ENCODE results near the gene NIPA2.

NIPA2 gene

DNA sequence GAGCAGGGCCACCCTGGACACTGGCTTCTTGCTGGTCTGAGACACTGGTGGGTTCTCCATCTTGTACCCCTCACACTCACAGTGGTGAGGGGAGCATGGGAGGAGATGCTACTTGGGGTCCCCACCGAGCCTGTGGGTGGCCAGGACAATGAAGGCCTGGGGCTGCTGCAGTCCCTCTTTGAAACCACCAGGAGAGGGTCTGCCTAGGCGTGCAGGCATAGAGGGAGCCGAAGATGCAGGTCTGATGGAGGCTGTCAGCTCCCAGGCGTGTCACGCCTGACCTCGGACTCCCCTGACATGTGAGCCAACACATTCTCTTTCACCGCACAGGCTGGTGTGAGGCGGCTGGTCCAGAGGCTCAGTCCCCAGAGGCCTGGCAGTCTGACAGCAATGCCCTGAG, 39.1 kb downstream of the NIPA2 start:
- DNase-seq (ENCODE audit: low read depth in 2 of 2), result no peak

DNA sequence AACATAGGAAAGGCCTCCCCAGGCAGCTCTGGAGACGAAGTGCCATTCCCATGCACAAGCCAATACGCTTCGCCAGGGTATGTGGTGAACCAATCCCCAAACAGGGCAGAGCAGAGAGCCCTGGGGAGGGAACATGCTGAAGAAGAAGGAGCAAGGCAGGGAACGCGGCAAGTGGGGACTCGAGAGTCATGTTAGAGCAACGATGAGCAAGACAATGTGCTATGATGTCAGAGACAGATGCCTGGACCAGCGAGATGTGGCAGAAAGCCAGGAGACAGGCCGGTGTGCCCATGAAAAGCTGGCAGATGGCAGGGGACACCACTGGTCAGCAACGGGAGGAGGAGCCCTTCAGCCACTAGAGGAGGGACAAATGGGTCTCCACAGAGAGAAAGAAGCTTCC, 39.6 kb downstream of the NIPA2 start:
- DNase-seq (ENCODE audit: low read depth in 2 of 2), result no peak

DNA sequence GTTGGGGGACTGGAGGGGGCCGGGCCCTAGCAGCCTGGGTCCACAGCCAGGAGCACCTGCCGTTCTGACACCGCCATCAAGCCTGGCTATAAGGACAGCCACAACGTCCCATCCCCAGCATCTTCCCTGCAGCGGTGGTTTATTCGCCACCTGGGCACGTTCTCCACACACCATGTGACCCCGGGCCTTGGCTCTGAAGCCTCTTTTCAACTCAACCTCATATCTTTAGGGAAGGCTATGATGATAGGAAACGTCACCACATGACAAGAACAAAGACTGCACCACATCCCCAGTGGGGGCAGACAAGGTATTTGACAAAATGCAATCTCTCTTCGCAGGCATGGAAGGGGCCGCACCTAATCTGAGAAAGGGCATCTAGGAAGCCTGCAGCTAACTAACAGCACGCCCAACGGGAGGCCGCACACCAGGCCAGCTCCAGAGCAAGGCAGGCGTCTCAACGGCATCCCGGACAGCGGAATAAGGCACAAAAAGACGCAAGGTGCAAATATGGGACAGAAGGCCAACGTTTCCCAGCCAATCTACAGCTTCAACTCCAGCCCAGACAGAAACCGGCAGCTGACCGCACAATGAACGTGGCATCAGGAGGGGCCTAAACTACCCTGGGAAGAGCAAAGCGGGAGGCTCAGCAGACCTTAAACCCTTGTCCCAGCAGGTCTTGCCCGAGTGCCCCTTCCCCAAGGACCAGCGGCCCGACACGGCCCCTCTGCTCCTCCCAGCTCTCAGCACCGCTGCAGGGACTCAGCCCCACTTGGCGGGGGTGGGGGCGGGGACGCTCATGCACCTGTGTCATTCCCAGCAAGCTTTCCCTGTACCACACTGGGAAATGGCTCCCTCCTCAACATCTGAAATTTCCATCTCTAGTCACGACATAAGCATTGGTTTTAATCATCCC, 41.9 kb downstream of the NIPA2 start:
- no peak for DNase-seq (ENCODE audit: low read depth in 2 of 2)

DNA sequence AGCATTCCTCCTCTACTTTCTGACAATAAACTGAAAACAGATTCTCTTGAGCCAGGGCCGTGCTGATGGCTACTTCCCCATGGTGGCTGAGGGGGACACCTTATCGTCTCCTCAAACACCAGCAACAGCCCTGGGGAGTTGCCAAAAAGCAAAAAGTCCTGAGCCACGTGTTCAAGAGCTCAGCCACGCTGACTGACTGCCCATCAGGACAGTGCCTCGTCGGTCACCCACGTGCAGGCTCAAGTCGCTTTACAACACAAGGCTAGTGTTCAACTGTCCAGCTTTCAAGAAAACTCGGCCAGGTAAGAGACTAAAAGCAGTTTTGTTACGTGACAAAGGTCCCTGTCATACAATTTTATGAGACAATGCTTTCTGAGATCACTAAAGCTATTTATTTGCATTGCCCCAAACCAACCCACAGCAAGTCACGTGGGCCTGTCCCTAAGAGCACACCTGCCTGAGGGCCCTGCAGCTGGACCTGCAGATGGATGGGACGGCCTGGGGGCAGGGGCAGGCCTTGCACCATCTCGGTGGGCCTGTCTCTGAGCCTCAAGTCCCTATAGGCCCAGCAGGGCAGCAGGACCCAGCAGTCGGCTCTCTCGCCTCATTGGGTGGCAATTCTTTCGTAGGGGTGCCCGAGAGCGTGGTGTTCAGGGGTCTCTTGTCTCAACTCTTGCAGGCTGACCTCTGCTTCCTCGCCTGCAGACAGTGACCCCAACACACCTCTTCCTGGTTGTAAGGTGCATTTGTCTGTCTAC, 42.7 kb downstream of the NIPA2 start:
- no peak for DNase-seq (ENCODE audit: low read depth in 2 of 2)

DNA sequence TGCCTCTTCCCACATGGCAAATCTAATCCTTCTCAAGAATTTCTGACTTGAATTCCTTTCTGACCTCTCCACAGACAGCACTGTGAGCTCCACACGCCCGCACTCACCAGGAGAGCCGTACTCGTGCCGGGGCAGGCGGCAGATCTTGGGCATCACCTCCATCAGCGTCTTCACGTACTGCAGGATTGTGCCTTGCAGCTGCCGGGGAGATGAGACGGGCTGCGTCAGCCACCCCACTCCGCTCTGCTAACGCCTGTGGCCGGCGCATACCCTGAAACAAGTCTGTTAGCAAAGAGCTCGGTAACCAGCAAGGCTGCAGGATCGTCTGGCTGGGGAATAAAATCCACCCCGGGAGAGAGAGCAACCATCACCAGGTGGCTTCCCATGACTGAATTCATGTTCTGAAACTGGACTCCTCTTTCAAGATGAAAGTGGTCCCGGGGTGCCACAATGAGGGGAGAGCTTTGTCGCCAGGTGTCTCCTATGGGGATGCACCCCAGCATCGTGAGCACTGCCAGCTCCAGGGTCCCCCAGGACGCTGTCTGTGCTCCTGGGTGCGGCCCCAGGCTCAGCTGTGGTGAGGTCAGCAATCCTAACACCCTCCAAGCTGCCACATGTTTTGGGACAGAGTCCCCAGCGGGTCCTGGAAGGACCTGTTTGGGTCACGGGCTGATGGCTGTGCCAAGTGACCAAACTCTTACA, 43.4 kb downstream of the NIPA2 start:
- DNase-seq (ENCODE audit: low read depth in 2 of 2), result no peak

DNA sequence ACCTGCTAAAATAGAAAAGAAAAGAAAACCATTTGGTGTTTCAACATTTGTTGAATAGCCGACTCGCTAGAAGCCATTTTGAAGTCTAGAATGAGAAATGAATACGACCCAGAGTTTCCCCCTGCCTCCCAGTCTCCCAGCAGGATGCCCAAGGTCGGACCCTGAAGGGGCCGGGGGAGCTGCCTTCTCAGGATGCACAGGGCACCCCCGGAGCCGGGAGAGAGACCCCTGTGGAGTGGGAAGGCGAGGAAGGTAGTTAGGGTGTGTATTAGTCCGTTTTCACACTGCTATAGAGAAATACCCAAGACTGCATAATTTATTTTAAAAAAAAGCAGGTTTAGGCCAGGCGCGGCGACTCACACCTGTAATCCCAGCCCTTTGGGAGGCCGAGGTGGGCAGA, 44.7 kb downstream of the NIPA2 start:
- DNase-seq (ENCODE audit: low read depth in 2 of 2), result no peak

DNA sequence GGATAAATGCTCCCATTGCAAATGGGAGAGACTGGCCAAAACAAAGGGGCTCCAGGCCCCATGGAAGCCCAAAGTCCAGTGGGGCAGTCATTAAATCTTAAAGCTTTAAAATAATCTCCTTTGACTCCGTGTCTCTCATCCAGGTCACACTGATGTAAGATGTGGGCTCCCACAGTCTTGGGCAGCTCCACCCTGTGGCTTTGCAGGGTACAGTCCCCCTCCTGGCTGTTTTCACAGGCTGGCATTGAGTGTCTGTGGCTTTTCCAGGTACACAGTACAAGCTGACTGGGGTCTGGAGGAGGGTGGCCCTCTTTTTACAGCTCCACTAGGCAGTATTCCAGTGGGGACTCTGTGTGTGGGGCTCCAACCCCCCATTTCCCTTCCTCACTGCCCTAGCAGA, 45.9 kb downstream of the NIPA2 start:
- DNase-seq (ENCODE audit: low read depth in 2 of 2), result no peak

DNA sequence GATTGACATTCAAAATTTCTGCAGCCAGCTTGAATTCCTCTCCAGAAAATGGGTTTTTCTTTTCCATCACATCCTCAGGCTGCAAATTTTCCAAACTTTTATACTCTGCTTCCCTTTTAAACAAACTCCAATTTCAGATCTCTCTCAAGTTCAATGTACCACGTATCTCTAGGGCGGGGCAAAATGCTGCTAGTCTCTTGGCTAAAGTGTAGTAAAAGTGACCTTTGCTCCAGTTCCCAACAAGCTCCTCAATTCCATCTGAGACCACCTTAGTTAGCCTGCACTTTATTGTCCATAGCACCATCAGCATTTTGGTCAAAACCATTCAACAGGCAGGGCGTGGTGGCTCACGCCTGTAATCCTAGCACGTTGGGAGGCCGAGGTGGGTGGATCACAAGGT, 46.7 kb downstream of the NIPA2 start:
- no peak for DNase-seq (ENCODE audit: low read depth in 2 of 2)

DNA sequence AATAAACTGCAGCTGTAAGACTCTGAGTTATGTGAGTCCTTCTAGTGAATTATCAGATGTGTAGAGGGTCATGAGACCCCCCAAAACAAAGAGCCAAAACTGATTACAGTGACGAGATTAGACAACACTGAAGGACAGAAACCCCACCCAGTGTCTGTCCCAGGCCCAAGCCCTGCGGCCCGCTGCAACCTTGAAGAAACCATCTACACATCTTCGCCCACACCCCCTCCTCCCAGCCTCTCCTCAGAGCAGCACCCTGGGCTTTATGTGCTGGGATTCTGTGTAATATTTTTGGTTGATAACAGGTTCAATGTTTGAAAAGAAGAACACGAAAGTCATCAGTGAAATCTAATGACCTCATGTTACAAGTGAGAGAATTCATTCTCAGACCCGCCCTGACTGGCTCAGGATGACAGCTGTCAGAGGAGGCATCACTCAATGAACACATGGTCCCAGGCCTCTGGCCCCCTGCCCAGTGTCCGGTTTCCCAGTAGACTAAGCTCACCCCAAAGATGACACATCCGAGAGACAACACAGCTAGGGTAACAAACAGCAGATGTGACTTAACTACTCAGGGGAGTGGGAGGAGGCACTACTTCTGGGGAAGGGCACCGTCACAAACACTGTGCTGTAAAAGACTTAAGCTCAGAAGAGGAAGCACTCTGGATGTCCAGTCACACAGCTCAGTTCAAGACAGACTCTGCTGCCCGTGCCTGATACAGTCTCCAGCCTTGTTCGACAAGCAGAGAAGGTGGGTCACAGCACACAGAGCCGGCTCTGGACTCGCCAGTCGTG, 48.9 kb downstream of the NIPA2 start:
- no peak for DNase-seq (ENCODE audit: low read depth in 2 of 2)

DNA sequence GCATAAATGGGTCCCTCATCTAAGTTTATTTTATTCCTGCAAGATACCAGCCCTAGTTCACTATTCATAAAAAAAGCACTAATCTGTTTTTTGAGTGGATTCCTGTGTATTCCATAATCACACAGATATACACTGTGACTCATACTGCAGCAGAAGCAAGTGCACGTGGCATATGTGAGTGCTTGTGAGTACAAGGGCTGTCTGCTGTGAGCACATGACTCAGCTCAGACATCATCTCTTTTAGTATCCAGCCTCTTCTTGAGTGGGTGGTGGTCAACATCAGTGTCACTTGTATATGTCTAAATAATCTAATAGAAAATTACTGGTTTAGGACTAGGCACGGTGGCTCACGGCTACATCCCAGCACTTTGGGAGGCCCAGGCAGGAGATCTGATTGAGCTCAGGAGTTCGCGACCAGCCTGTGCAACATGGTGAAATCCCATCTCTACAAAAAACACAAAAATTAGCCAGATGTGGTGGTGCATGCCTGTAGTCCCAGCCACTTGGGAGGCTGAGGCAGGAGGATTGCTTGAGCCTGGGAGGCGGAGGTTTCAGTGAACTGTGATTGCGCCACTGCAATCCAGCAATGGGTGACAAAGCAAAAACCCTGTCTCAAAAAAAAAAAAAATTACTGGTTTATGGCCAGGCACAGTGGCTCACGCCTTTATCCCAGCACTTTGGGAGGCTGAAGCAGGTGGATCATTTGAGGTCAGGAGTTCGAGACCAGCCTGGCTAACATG, 49.8 kb downstream of the NIPA2 start:
- DNase-seq (ENCODE audit: low read depth in 2 of 2), result no peak

DNA sequence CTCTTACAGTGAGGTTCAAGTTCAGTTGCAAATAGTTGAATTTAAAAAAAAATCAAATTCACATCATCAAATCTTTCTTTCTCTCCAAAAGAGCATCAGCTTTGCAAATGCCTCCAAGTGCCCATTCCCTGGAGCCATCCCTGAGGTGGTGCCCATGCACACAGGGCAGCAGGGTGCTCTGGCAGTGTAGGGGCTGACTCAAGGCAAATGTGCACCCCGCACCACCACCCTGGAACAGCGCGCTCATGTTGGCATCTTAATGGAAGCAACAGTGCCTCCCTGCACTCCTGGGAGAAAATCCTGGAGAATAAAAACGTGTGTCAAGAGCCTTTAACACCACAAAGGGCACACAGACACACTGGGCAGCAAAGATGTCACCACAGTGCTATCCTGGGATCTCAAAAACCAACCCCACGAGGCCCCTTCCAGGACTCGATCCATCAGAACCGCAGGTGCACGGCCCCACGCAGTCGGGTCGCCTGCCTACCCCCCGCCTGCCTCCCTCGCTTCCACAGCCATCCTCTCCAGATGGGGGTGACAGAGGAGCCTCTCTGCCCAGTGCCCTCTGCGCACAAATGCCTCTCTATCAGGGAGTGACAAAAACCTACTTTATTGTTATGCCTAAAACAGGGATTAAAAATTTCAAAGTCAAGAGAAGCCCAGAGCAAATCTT, 50.8 kb downstream of the NIPA2 start:
- DNase-seq (ENCODE audit: low read depth in 2 of 2), result no peak

DNA sequence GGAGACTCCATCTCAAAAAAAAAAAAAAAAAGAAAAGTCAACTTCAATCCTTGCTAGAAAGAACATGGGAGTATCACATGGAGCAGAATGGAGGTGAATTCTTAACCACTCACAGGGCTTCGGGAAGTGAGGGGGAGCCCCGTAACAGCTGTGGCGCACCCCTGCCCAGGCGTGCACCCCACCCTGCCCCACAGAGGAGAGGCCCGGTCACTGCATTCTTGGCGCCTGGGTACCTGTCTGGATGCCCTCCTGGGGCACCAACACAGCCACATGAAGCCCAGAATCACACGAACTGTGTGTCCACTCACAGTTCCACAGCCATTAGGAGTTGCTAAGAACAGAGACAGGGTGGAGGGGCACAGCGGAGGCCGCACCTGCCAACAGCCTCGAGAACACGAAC, 51.8 kb downstream of the NIPA2 start:
- no peak for DNase-seq (ENCODE audit: low read depth in 2 of 2)

DNA sequence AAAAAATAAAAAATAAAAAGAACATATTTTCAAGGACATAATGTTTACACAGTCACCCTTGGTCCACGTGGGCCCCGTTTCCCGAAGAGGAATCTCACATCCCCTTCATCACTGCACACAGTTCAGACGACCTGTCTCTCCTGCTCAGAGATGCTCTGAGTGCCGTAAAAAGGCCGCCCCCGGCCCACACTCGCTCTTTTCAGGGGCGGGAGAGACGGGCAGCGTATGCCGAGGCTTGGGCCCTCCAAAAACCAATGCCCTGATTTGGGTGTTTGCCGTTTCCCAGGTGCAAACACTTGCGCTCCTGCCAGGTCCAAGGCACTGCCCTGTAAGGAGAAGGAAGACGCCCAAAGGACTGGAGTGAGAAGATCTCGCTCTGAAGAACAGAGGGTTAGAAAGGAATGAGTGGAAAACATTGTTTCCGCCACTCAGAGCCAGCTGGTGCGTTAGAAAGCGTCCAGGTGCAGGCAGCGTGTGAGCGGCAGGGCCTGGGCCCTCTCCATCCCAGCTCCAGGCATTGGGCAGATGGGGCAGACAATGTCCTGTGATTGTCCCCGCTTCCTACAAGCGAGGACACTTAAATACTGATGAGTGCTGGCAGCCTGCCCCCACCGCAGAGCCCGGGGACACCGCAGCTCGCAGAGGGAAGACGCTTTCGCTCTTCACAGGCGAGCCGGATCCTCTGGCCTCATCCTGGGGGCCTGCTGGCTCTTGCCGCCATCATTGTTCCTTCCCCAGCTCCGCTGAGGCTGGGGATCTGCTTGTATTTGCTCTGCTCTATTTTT, 53.2 kb downstream of the NIPA2 start:
- no peak for DNase-seq (ENCODE audit: low read depth in 2 of 2)

DNA sequence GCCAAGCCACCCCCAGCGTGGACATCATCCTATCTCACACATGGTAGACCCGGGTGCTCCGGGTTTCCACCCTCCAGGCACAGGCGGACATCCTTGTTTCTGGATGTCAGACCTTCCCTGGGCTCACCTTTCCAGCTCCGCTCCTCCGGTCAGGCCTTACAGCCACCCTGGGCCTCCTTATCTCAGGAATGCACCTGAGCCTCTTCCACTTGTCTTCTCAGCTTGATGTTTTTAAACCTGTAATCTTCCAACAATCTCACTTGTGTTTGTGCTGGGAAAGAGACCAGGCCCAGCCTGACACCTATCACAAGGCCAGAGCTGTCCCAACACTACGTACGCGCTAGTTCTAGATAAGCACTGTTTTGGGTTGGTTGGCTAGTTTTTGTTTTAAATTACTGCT, 53.9 kb downstream of the NIPA2 start:
- no peak for DNase-seq (ENCODE audit: low read depth in 2 of 2)

DNA sequence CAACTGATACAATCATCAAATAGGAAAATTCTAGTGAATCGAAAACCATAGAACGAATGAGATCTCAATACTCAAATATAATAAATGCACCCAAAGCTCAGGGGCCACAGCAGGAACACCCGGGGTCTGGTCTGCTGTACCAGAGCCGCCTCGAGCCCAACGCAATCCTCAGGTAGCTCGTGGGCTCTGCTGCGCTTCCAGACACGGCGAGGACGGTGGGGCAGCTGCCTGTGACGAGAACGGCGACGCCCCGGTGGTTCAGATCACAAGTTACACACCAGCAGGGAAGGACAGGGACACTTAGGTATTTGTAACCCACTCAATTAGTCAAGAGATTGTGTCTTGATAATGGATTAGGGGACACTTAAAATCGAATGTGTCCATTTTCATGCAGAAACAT, 54.6 kb downstream of the NIPA2 start:
- no peak for DNase-seq (ENCODE audit: low read depth in 2 of 2)

DNA sequence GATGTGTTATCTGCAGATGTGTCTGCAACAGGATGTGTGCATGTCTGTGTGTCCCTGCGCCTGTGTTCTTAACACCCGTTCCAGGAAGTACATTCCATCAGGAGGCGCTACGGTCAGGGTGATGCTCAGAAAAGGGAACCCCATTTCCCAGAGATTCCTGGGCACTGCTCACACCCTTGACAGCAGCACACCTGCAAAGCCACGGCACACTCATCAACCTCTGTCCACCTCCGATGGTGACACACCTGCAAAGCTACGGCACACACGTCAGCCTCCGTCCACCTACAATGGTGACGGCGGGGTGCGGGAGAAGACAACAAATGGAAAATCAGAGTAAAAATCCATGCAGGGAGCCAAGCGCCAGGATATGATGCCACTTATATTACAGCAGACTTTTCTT, 55.4 kb downstream of the NIPA2 start:
- no peak for DNase-seq (ENCODE audit: low read depth in 2 of 2)

DNA sequence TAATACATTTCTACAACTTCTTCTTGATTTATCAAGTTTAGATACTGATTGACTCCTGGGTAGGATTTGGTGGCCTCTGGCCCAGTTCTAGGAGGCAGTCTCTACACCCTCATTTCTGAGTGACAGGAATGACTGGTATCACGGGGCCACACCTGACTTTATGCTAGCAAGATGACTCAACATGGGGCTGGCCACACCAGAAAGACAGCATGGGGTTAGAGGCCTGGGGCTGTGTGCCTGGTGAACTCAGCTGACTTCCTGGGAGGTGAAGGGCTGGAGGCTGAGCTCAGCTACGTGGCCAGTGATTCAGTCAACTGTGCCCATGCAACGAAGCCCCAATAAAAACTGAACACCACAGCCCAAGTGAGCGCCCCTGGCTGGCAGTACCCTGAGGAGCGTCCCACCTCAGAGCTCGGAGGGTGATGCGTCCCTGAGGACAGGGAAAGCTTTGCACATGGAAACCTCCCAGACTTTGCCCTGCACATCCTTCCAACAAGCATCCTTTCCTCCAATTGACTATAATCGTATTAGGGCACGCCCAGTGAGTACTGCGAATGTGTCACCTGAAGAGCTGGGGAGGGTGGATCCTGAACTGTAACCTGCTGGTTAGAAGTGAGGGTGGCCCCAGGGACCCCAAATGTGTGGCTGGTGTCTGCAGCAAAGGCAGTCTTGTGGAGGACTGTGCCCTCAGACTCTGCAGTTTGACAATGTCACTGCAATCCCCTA, 57.2 kb downstream of the NIPA2 start:
- no peak for DNase-seq (ENCODE audit: low read depth in 2 of 2)

DNA sequence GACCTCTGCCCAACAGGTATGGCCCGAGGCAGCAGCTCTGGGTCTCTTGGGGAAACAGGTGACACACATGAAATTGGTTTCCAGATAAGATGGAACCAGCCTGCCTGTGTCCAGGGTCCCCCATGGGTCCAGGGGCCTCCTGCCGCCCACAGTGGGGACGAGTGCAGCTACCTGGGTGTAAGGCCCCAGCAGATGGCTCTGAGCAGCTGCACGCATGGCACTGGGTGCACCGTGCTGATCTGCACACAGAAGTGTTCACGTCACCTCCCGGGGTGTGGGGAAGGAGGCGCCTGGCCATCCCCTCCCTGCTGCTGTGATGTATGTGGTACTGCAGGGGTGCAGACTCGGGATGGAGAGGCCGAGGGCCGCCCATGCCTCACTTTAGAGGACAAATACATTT, 63.6 kb downstream of the NIPA2 start:
- no peak for DNase-seq (ENCODE audit: low read depth in 2 of 2)

DNA sequence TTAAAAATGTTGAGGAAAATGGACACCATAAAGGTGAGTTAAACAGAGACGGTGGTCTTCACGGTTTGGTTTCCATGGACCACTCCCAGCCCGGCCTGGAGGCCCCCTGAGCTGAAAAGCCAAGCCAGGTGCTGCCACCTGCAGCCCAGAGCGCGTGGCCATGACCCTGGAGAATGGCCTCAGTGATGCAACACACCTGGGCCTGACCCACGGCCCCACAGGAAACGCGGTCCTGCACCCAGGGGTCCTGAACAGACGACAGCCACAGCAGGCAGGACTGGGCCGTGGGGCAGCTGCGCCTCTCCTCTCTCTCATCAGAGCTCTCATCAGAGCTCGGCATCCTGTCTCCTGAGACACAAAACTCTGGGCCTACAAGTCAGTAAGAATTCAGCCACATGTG, 64.1 kb downstream of the NIPA2 start:
- no peak for DNase-seq (ENCODE audit: low read depth in 2 of 2)

Data from stimulated activated CD4-positive, alpha-beta T cell treated with anti-CD3 and anti-CD28 coated beads, Interleukin-1b, Interleukin-23, amount 100 ng/mL, for 1 hour (primary cell).